HG02588 (cell line): Measurements from ENCODE around the gene FARS2.

Experiments
- ATAC-seq: cut with Tn5 transposase; IDR thresholded peaks from one replicate; pipeline ENCODE4 v1.9.1; 2021; ENCODE audit warnings: mild to moderate bottlenecking, moderate library complexity; ENCODE audit not compliant: unreplicated experiment

The FARS2 gene

DNA sequence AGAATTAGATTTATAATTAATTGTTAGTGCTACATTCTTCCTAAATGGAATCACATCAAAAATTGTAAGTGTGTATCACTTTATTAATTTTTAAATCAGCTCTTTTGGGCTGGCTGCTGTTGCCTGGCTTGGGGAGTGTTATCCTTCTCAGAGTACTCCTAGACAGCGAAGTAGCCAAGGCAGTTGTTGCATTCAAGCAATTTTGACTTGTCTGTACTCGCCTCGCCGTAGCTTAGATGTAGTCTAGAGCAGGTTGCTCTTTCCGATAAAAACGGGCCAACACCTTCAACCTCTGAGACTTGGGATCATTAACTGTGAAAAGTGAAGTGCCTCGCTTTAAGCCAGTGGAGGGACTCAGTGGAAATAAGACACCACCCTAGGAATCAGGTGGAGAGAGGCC, 151.3 kb downstream of the FARS2 start:
- ATAC-seq: no peak

DNA sequence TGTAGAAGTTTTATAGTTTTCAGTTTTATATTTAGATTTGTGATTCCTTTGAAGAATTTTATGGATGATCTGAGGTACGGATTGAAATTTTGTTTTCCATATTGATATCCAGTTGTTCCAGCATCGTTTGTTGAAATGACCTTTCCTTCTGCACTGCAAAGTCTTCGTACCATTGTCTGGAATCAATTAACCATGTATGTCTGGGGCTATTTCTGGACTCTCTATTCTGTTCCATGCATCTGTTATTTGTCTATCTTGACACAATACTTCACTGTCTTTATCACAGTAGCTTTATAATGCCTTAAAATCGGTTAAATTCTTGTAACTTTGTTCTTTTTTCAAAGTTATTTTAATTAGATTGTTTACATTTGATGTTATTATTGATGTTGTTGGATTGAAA, 154.9 kb downstream of the FARS2 start:
- no peak for ATAC-seq

DNA sequence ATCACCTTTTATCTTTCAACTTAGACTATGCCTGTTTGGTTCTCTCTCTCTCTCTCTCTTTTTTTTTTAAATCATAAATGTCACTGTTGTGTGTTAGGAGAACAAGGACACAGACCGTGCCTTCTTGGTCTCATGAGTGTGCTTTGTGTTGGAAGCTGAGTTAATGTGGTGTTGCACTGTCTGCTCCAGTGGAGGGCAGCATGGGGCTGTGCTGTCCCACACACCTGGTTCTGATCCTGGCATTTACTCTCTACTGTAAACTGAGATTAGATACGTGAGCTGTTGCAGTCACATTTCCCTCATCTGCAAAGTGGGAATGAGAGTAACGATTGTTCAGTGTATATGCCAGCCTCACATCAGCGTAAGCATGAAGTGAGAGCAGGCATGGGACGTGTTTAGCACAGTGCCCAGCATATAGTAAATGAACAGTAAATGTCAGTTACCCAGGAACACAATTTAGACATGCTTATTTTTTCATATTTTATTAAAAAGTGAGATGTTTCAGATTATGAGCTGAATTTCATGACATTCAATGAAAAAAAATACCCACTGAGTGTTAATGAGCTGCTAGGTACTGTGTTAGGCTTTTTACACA, 161.1 kb downstream of the FARS2 start:
- ATAC-seq: no peak

DNA sequence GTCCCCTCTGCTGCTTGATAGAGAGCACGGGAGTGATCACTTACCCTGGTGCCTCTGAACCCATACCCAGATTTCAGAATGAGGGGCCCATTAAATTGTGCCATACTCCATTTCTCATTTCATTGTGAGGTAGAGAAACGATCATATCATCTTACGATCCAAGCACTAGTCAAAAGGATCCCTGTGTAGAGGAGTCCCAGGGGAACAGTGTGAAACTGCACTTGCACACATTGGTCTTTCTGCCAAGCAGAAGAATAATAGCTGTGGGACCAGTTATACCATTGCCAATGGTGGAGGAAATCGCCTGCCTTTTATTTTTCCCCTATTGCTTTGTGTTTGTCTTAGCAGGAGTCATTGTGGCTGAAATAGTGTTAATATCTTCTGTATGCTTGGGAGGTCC, 161.9 kb downstream of the FARS2 start:
- no peak for ATAC-seq

DNA sequence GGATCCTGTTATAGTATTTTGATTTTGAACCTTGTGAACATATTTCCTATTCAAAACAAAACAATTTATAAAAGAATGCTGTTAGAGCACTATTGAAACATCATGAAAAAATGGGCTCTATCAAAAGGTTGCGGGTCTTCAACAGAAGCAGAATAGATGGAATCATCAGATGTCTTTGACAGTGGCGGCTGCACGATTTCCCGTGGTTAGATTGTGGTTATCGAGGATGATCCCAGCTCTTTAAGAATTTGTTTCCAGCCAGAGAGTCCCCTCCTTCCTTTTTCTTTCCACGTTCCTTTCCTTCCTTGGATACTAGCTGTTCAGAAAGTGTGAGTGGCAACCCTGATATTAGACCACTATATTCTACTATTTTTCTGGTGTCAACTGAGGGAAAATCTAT, 163.4 kb downstream of the FARS2 start:
- ATAC-seq: no peak

DNA sequence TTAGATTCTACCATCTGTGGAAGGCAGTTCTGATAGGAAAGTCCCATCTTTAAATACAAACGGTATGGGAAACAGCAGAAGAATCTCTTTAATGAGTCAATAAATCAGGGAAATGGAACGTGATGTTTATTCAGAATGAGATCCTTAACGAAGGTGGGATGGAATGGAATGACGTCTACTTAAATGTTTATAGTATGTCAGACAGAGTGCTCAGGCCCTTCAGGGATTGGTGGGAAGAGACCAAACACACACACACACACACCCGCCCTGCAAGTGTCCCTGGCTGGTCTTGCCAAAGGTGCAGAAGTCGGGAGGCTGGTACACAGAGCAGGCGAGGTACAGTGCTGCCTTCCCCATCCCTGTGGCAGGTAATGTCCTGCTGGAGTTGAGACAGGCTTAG, 164.0 kb downstream of the FARS2 start:
- ATAC-seq: no peak

DNA sequence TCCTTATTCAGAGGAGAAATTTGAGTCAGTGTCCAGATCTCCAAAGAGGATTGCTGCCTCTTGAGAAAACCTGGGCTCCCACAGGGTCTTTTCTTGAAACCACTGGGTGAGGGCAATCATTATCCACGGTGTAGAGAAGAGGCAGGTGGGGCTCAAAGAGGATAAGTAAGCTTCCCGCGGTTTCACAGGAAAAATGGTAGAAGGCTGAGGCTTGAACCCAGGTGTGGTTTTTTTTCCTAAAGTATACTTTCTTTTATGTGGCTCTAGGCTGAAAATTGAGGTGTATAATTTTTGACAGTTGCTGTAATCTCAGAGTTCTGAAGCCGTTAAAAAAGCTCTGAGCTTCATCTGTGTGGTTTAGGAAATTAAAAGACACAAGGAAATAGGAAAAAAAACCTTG, 164.5 kb downstream of the FARS2 start:
- ATAC-seq: no peak

DNA sequence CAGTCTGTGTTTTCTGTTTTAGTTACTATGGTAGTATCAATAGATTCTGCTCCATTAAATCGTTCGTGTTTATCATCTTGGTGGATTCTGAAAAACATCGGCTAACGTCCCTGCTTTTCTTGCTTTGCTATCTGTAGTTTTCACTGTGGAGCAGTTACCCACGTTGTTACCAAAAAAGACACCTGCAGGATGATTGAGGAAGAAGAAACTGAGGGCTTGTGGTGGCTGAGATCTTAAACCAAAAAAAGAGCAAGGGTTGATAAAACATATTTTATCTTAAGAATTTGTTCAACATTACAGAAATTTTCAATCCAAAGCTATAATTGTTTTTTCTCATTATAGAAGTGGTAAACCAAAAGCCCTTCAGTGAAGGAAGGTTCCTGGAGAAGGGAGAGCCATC, 166.3 kb downstream of the FARS2 start:
- ATAC-seq: no peak

DNA sequence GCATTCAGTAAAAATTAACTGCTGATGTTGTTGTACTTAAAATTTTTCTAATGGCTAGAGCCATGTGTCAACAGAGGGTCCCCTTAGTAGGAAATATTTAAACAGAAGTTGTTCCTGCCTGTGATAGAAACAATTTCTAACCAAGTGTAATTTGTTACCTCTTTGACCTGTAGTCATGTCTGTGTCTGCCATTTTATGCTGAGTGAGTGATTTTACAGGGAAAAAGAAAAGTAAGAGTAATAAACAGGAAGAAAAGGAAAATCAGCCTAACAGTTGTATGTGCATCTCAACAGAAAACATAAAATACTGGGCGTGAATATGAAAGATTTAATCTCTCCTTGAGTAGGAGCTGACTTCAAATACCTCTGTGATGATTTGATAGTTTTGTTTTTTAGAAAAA, 172.0 kb downstream of the FARS2 start:
- ATAC-seq: no peak

DNA sequence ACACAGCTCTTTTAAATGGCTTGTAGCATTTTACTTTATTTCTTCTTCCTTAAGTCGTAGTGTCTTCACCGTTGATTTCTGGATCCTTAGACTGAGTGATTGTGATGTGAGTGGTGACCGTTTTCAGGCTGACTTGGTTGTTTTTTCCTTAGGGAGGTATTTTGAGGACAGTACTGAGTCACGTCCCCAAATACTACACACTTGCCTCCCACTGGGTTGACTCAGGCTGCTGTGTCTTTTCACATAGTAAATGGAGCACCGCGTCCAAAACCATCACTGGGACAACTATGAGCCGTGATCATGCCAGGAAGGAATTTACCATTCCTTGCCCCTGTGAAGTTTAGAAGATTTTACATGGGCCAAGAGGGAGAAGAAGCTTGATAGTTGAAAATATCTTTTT, 174.1 kb downstream of the FARS2 start:
- no peak for ATAC-seq

DNA sequence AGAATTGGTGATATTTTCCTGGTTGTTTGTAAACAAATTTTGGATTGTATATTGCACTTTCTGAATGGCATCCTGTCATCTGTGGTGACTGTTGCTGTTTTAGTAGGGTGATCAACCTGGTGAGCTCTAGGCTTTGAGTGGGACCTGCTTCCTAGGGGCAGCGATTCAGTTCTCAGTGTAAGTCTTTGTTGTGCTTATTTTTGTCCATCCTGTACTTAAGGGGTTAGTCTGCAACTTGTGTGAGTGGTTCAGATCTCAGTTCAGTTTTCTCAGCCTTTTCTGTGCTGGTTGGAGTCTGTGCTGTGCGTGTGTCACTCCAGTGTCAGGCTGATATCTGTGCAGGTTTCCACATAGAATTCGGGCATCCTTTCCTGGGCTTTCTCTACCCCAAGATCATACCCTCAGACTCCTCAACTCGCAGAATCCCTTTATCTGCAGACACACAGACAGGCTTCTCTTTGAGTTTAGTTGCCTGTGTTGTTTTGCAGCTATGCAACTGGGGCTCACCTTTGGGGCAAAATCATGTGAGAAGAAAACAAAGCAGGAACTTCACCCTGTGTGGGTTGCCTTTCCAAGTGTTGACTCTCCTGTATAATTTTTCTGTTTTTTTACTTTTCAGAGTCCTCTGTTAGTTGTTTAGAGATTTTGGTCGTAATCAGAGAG, 177.7 kb downstream of the FARS2 start:
- no peak for ATAC-seq

DNA sequence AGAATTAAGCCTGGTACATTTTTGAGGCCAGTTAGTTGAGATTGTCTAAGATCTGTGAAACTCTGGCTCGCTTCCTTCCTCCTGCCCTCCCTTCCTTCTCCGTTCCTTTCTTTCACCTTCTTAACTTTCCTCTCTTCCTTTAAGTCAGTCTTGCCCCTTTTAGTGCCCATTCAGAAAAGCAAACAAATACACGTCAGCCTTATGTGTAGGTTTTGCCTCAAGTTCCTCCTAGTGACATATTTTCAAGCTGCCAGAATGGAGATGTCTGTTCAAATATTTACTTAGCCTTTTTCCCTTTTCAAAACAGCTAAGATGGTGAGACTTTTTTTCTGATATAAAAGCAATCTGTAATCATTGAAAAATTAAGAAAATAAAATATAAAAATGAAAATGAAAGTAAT, 178.4 kb downstream of the FARS2 start:
- ATAC-seq: no peak

DNA sequence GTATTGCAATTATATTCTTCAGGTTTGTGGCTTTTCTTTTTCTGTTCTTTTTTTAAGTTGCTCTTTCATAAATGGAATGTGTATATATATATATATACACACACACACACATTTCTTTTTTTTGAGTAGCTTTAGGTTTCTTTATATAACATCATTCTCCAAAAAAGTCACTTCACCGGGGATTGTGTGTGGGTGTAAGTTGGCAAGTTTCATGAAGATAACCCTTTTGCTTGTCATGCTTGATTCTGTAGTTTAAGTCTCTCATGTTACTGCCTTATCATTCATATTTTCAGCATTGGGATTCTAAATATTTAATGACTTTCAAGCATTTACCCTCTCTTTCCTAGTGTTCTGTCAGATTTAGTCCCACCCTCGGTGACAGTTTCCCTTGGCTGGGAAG, 181.0 kb downstream of the FARS2 start:
- ATAC-seq: no peak

DNA sequence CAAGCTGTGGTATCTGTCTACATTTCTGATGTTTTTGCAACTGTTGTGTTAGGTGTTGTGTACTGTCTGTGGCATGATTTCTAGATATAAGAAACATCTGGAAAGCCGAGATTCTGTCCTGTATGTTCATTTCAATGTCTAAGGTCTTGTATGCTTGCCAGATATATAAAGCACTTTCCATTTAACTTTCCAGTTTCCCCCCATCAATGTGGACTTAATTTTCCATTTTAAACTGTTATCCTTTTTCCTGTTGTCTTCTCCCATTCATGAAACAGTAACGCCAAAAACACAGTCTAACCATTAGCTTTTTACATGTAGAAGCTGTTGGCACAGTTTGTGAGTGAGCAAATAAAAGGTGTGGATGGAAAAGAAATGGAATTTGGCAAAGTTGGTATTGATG, 181.6 kb downstream of the FARS2 start:
- no peak for ATAC-seq

DNA sequence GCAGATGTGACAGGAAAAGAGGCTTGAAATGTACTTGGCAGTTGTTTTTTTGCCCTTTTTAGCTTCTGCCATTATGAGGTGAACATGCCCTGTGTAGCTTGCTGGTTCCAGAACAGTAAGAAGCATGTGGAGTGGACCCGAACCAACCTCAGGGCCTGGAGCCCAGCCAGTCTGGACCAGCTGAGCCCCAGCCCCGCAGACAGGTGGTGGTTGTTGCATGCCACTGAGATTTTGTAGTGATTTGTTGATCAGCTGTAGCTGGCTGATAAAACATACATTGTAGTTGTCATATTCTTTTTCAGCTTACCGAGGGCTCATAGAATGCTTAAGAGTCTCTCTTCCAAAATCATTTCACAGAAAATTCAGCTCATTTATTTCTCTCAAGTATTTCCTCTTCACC, 182.2 kb downstream of the FARS2 start:
- no peak for ATAC-seq

DNA sequence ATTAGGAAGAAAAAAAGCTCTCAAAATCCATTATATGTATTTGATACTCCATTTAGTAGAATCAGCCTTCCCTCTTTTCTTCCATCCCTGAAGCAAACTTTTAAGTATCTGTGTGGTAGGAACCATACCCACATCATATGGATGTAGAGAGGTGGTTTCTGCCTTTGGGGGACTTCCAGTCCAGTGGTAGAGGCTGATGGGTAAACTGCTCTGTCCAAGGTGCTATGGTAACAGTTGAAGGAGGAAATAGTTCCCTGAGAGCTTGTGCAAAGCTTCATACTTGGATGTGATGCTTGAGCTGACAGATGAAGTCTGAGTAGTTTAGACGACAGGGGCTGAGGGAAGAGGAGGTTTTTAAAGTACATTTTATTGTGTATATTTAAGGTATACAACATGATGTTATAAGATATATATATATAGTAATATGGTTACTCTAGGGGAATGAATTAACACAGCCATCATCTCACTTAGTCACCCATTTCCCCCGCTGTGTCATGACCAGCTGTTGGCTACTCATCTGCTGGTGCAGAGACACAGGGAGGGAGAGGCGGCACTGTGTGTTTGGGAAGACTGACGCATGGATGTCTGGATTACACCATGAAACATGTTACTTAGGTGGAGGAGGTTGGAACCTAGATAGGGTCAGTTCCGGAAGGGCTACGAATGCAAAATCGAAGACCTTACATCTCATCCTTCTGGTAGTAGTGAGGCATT, 185.2 kb downstream of the FARS2 start:
- no peak for ATAC-seq

DNA sequence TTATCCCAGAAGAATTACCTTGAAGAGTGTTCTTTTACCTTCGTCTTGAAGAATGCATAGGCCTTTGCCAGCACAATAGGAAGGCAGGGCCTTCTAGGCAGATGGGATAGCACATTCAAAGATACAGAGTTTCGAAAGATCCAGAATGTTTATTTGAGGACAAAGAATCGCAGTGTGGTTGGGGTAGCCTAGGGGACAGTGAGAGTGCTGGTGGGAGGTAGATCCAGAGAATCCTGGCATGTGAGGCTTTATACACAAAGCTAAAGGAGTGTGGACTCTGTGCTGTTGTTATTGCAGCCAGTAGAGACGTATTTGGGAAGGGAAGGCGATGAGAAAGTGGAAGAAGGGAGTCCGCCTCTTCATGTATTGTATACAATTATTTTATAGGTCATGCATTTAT, 186.6 kb downstream of the FARS2 start:
- no peak for ATAC-seq

DNA sequence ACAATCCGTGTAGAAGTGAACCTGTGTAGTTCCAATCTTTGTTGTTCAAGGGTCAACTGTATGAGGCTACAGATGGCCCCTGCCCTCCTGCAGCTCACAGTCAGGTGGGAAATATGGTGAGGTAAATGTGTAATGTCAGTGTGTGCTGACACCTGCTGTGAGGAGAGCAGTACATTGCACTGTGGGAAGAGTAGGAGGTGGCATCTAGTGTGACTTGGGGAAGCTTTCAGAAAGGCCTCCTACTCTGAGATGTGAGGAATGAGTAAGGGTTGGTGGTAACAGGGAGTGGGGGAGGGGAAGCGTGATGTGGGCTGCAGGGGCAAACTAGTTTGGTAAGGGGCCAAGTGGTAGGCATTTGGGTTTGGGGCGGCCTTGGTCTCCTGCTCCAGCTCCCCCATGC, 188.8 kb downstream of the FARS2 start:
- no peak for ATAC-seq

DNA sequence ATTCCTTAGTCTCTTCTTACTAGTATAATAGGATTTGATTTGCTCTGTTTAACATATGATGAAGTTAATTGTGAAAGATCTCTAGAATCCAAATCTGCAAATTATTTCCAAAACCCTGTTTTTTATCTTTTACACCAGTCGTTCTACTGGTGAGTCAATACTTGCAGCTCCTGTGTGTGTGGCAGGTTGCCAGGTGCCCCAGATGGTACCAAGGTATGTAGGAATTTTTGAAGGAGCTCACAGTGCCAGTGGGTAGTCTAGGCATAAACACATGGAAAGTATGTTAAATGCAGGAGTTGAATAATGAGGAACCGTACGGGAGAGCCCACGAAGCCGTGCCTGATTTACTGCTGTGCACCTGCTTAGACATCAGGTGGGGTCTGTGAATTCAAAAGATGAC, 192.2 kb downstream of the FARS2 start:
- ATAC-seq: no peak

DNA sequence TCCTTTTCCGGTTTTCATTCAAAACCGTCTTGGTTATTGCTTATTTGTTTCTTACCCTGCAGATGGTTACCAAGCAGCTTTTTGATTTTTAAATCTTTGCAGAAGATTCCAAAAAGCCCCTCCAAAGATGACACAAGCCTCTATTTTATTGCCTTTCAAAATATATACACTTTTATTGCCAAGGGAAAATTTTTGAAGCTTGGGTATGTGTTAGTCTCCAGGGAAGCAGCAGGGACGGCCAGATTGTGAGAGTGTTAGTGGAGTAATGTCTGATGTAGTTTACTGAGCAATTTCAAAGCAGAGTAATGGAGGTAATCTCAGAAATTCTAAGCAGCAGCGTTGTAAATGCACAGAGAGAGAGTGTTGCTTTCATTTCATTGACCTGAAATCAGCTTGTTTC, 193.8 kb downstream of the FARS2 start:
- ATAC-seq: no peak

DNA sequence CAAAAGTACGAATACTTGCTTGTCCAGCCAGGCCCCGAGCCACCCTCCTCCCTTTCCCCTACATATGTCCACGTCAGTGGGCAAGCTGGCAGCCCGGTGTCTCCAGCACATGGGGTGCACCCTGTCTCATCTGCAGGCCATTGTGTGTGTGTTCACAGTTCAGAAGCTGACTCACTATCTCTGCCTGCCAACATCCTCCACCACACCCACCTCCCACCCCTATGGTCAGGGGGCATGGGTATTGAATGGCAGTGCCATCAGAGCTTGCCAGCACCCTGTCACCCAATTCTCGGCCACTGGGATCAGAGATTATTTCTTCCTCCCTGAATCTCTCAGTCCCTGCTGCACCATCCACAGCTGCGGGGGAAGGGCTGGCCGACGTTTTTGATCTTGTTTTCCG, 195.7 kb downstream of the FARS2 start:
- ATAC-seq: no peak

DNA sequence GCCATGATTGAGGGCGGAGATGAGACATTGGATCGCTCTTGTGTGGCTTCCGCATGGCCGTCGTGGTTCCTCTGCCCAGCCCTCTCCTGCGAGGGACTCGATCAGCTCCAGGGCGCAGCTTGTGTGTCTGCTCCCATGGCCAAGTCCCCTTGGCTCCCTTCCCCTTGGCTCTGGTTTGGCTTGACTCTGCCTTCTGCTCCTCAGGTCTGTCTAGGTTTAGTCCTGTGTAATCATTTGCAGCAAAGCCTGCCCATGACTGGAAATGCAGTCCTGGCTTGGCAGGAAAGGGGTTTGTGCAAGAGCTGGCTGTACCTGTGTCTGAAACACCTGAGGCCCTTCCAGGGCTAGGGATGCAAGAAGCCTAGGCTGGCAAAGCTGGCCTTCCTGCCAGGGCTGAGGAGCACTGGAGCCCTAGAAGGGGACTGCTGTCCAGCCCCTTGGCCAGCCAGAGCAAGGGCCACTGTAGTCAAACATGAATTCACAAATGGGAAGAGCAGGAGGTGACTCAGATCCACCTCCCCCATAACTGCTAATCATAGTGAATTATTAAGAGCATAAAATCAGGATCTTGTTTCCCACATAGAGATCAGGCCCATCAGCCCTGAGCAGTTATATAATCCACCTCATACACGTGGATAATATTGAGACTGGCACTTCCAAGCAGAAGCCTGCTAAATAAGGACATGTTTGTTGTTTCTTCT, 196.8 kb downstream of the FARS2 start:
- ATAC-seq: no peak
